OCI-LY3 (cell line): ENCODE data around the gene PHACTR2.

Experiments used
- CTCF ChIP-seq: fragments of 200-600, 300-600 bp; sonication (generic); IDR thresholded peaks from 2 replicates; pipeline ENCODE4 v1.5.1; 2014; ENCODE audit warnings: antibody characterized with exemption, low read length, low read depth
- EZH2phosphoT487 ChIP-seq: fragments of 200-600 bp; shearing (Covaris generic); IDR thresholded peaks from 2 replicates; pipeline ENCODE4 v1.6.1; 2018; ENCODE audit warnings: antibody characterized with exemption, mixed run types, low read depth

- TF ChIP-seq CTCF (no peak), EZH2phosphoT487 (no peak)
These were observed 126.2 kb downstream of the PHACTR2 start for GRCh38 chr6:143803769-143804568.
